CD4-positive, alpha-beta T cell (primary cell): ENCODE data around the gene CDK6. TPM values are rescaled to one million over a fixed set of nuclear protein-coding genes. Genes with fewer than 3 reads are reported as not detected.

Experiments used
- ATAC-seq: fragments of 200-7000 bp; cut with Tn5 transposase; one replicate; pipeline ENCODE4 v1.10.0; 2022; ENCODE audit warnings: mild to moderate bottlenecking; ENCODE audit not compliant: poor library complexity
- CTCF ChIA-PET: fragments of 350-600 bp; sonication (Branson Sonifier 250); formaldehyde crosslinking; loops from one replicate; lab custom pipeline; 2021; ENCODE audit warnings: antibody characterized with exemption, inconsistent platforms; lab: Charles Lee
- POLR2A ChIA-PET: fragments of 350-600 bp; sonication (Branson Sonifier 250); formaldehyde crosslinking; loops from one replicate; lab custom pipeline; 2021; ENCODE audit warnings: antibody characterized with exemption, inconsistent platforms; lab: Charles Lee
- DNase-seq, 14 experiments: peaks; one replicate each; pipeline ENCODE4 v3.0.0-alpha.2; 2013 to 2020; ENCODE audit warnings: mixed read lengths in 2 of 14
- H3K27ac ChIP-seq, 2 donors: one replicate each; pipeline versions ENCODE4 v1.5.1 to v1.7.0; 2013; ENCODE audit warnings: low read length in 2 of 2, low read depth in 1 of 2, mild to moderate bottlenecking in 1 of 2
- H3K27me3 ChIP-seq, 2 experiments: 1 replicate in 1 of 2; 2 replicates in 1 of 2; pipeline versions ENCODE4 v1.6.1 to v1.7.0; 2013; ENCODE audit warnings: low read length in 2 of 2, control low read depth in 1 of 2, mild to moderate bottlenecking in 1 of 2, moderate library complexity in 1 of 2; ENCODE audit not compliant: insufficient read depth in 2 of 2, control insufficient read depth in 1 of 2
- H3K36me3 ChIP-seq: one replicate; pipeline ENCODE4 v1.6.1; 2013; ENCODE audit warnings: low read length, control low read depth; ENCODE audit not compliant: insufficient read depth
- H3K4me1 ChIP-seq: one replicate; pipeline ENCODE4 v1.6.1; 2013; ENCODE audit warnings: low read length, control low read depth; ENCODE audit not compliant: insufficient read depth
- H3K4me3 ChIP-seq: one replicate; pipeline ENCODE4 v1.5.1; 2013; ENCODE audit warnings: mild to moderate bottlenecking, low read length, moderate library complexity
- H3K9me3 ChIP-seq, 2 experiments: 1 replicate in 1 of 2; 2 replicates in 1 of 2; pipeline versions ENCODE4 v1.6.1 to v1.7.0; 2013; ENCODE audit warnings: low read length in 2 of 2, mild to moderate bottlenecking in 2 of 2, control low read depth in 1 of 2, moderate library complexity in 1 of 2; ENCODE audit not compliant: control insufficient read depth in 1 of 2, insufficient read depth in 1 of 2
- H3K27ac Mint-ChIP-seq: one replicate; pipeline ENCODE4 v1.8.0; 2020; ENCODE audit warnings: mixed read lengths
- H3K27me3 Mint-ChIP-seq: one replicate; pipeline ENCODE4 v1.8.0; 2021; ENCODE audit warnings: mixed read lengths
- H3K36me3 Mint-ChIP-seq: one replicate; pipeline ENCODE4 v1.8.0; 2021; ENCODE audit warnings: low read depth, mixed read lengths
- H3K4me1 Mint-ChIP-seq: one replicate; pipeline ENCODE4 v1.8.0; 2021; ENCODE audit warnings: low read depth, mixed read lengths
- H3K4me3 Mint-ChIP-seq: one replicate; pipeline ENCODE4 v1.8.0; 2020; ENCODE audit warnings: mild to moderate bottlenecking, mixed read lengths
- H3K9me3 Mint-ChIP-seq: one replicate; pipeline ENCODE4 v1.8.0; 2020; ENCODE audit warnings: mixed read lengths
- CTCF ChIP-seq: fragments of 200-600 bp; IDR thresholded peaks from one replicate; pipeline ENCODE4 v1.8.0; 2022; ENCODE audit warnings: antibody characterized with exemption, mild to moderate bottlenecking
- intact Hi-C, 2 experiments: fragments of 100-400 bp; cut with DNase I in 1 of 2; cut with micrococcal nuclease in 1 of 2; formaldehyde crosslinking; loops; one replicate each; pipeline versions ENCODE4 v1.15.1 to v1.9.0; 2023 to 2025; cut with DNase I, micrococcal nuclease
- total RNA-seq, 174 experiments: library from RNA in 2 of 174; stranded (reverse) in 2 of 174; gene quantifications; one replicate each; pipeline ENCODE4 v1.2.3 and lab custom pipeline; 2021 to 2026

CDK6 gene
- total RNA-seq, 2 experiments from 2014 or later: 13.0 to 13.7 TPM

GRCh38 chr7:92626281-92626809 lies 210.0 kb downstream of the CDK6 start:
- intact Hi-C loops: no loop called here

GRCh38 chr7:92625617-92626016 lies 210.8 kb downstream of the CDK6 start:
- peaks cover 12% of the 10 kb centered on the region for H3K36me3 ChIP-seq
- intact Hi-C loops: no loop called here
- Mint-ChIP-seq H3K9me3 (no peaks in the 10 kb centered on the region), H3K4me1 (peaks cover 28% of the 10 kb centered on the region), H3K4me3 (no peak overlapping the region), H3K27me3 (no peaks in the 10 kb centered on the region), H3K27ac (no peak overlapping the region), H3K36me3 (peaks cover 8% of the 10 kb centered on the region)
- CTCF ChIA-PET: interaction anchor here (0.7 kb wide), 1 partner anchor 208 kb away, joined by 3 read pairs; no protein-coding TSS in a partner anchor
- peak; percentile 19 for ATAC-seq
- H3K4me1 ChIP-seq: peaks cover 8% of the 10 kb centered on the region
- peaks cover 0 to 5% of the 10 kb centered on the region in 2 experiments for H3K9me3 ChIP-seq
- POLR2A ChIA-PET: no interaction called here
- no peak overlapping the region for H3K27ac ChIP-seq
- no peak for DNase-seq
- TF ChIP-seq CTCF: no peak
- H3K27me3 ChIP-seq: no peaks in the 10 kb centered on the region
- H3K4me3 ChIP-seq: no peak overlapping the region

More at GRCh38 chr7:92626281-92626809, 210.0 kb downstream of the CDK6 start:
- Histone ChIP-seq H3K4me1 (peaks cover 4% of the 10 kb centered on the region), H3K9me3 (peaks cover 0 to 5% of the 10 kb centered on the region in 2 experiments), H3K27ac (no peak overlapping the region), H3K27me3 (no peaks in the 10 kb centered on the region), H3K36me3 (peaks cover 12% of the 10 kb centered on the region), H3K4me3 (no peak overlapping the region)
- POLR2A ChIA-PET: no interaction called here
- TF ChIP-seq CTCF: no peak
- Mint-ChIP-seq H3K4me3 (no peak overlapping the region), H3K36me3 (peaks cover 8% of the 10 kb centered on the region), H3K9me3 (no peaks in the 10 kb centered on the region), H3K4me1 (peaks cover 25% of the 10 kb centered on the region), H3K27ac (no peak overlapping the region), H3K27me3 (no peaks in the 10 kb centered on the region)
- no peak for ATAC-seq
- CTCF ChIA-PET: interaction anchor here (0.7 kb wide), 1 partner anchor 207 kb away, joined by 3 read pairs; no protein-coding TSS in a partner anchor
- DNase-seq: peak in 1 of 14 experiments; percentile 28

GRCh38 chr7:92624298-92624996 lies 211.9 kb downstream of the CDK6 start:
- DNase-seq (no peak), ATAC-seq (no peak)
- no peak for TF ChIP-seq CTCF
- Histone ChIP-seq H3K36me3 (peaks cover 12% of the 10 kb centered on the region), H3K4me1 (peaks cover 8% of the 10 kb centered on the region), H3K4me3 (no peak overlapping the region), H3K9me3 (peaks cover 0 to under 1% of the 10 kb centered on the region in 2 experiments), H3K27ac (no peak overlapping the region), H3K27me3 (no peaks in the 10 kb centered on the region)
- H3K4me1 Mint-ChIP-seq: peaks cover 28% of the 10 kb centered on the region
- CTCF ChIA-PET: interaction anchor here (1.2 kb wide), 1 partner anchor 209 kb away, joined by 7 read pairs; no protein-coding TSS in a partner anchor
- no peaks in the 10 kb centered on the region for H3K9me3 Mint-ChIP-seq
- no peak overlapping the region for H3K27ac Mint-ChIP-seq
- no peaks in the 10 kb centered on the region for H3K27me3 Mint-ChIP-seq
- peaks cover 8% of the 10 kb centered on the region for H3K36me3 Mint-ChIP-seq
- intact Hi-C loops: loop anchor here in 1 of 2 experiments (5.0 kb wide), 1 partner anchor 68 kb away; no protein-coding TSS in a partner anchor
- POLR2A ChIA-PET: interaction anchor here (0.7 kb wide), 1 partner anchor 115 kb away, joined by 4 read pairs; no protein-coding TSS in a partner anchor
- no peak overlapping the region for H3K4me3 Mint-ChIP-seq
